Measurements from ENCODE around the gene DNAH10.

DNA sequence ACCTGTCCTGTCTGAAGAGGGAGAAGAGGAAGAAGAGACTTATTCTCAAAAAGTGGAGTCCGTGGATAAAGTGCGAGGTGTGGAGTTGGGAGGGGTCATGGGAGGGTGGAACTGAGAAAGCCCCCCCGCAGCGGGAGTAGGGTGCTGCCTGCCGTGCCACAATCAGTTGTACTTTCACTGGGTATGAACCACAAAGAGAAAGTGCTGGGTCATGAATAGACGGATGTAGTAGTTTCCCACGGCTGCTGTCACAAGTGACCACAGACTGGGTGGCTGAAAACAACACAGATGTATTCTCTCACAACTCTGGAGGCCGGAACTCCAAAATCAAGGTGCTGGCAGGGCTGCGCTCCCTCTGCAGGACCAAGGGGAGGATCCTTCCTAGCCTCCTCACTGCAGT is 5.5 kb downstream of the DNAH10 start:
- TF ChIP-seq, protein P1, sequence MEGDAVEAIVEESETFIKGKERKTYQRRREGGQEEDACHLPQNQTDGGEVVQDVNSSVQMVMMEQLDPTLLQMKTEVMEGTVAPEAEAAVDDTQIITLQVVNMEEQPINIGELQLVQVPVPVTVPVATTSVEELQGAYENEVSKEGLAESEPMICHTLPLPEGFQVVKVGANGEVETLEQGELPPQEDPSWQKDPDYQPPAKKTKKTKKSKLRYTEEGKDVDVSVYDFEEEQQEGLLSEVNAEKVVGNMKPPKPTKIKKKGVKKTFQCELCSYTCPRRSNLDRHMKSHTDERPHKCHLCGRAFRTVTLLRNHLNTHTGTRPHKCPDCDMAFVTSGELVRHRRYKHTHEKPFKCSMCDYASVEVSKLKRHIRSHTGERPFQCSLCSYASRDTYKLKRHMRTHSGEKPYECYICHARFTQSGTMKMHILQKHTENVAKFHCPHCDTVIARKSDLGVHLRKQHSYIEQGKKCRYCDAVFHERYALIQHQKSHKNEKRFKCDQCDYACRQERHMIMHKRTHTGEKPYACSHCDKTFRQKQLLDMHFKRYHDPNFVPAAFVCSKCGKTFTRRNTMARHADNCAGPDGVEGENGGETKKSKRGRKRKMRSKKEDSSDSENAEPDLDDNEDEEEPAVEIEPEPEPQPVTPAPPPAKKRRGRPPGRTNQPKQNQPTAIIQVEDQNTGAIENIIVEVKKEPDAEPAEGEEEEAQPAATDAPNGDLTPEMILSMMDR (IDR thresholded peaks at IDR 0.05), result no peak
- TF ChIP-seq POLR2A (IDR thresholded peaks at IDR 0.05), result no peak
- no peak for TF ChIP-seq EP300 (IDR thresholded peaks at IDR 0.05)
